ENCODE results near the gene CRHR1.

The CRHR1 gene

DNA sequence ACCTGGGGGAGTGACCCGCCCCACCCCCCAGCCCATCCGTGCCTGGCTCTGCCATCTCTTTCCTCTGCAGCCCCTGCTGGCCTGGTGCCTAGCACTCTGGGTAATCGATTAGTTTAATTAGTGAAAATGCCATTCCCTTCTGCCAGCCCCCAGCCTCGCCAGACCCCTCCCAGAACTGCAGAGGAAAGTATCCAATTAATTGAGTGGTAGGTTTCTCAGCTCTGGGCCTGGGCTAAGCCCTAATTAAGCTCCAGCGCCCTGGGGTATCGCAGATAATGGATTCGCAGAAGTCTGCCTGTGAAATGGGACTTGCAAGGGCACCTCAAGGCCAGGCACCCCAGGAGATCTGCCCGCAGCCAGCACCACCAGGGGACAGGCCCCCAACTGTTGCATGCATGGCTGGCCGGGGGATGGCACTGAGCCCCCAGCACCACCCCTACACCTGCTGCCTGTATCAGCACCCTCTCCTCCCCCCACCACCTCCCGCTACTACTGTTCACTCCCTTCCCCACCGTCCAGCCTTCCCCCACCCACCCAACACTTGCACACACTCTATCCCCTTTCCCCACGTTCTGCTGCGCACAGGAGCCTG, 40.9 kb downstream of the CRHR1 start:
- DNase-seq: no peak

- no peak for DNase-seq
Observed at GRCh38 chr17:45825792-45826191, 41.7 kb downstream of the CRHR1 start.

- no peak for DNase-seq
Observed at GRCh38 chr17:45826919-45827588, 42.9 kb downstream of the CRHR1 start.

GRCh38 chr17:45828171-45828570, 44.1 kb downstream of the CRHR1 start:
- DNase-seq: no peak

DNA sequence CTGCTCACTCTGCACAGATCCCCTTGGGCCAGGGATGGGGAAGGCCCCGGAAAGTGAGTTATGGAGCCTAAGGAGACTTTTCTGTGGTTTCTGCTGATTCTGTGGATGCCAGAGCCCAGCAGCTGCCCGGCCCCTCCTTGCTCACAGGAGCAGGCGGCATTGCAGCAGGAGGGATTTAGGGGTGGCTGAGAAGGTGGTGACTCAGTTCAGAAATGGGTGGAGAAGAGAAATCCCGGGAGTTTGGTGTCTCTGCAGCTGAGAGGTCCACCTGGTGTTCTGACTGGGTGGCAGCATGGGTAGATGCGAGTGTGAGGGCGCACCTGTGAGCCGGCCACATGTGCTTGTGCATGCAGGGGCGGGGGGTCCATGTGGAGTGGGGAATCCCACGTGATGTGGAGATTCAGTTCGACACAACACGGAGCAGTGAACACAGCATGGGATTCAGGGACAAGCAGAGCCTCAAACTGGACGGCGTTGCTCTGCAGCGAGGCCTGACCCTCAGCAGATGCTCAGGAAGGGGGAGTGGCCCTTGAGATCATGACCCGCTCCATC, 44.5 kb downstream of the CRHR1 start:
- DNase-seq: no peak

- no peak for DNase-seq
Observed at GRCh38 chr17:45833920-45834319, 49.8 kb downstream of the CRHR1 start.

- no peak for DNase-seq
Observed at GRCh38 chr17:45834471-45835396, 50.6 kb downstream of the CRHR1 start.

- DNase-seq: no peak
Observed at GRCh38 chr17:45835481-45835880, 51.4 kb downstream of the CRHR1 start.

DNA sequence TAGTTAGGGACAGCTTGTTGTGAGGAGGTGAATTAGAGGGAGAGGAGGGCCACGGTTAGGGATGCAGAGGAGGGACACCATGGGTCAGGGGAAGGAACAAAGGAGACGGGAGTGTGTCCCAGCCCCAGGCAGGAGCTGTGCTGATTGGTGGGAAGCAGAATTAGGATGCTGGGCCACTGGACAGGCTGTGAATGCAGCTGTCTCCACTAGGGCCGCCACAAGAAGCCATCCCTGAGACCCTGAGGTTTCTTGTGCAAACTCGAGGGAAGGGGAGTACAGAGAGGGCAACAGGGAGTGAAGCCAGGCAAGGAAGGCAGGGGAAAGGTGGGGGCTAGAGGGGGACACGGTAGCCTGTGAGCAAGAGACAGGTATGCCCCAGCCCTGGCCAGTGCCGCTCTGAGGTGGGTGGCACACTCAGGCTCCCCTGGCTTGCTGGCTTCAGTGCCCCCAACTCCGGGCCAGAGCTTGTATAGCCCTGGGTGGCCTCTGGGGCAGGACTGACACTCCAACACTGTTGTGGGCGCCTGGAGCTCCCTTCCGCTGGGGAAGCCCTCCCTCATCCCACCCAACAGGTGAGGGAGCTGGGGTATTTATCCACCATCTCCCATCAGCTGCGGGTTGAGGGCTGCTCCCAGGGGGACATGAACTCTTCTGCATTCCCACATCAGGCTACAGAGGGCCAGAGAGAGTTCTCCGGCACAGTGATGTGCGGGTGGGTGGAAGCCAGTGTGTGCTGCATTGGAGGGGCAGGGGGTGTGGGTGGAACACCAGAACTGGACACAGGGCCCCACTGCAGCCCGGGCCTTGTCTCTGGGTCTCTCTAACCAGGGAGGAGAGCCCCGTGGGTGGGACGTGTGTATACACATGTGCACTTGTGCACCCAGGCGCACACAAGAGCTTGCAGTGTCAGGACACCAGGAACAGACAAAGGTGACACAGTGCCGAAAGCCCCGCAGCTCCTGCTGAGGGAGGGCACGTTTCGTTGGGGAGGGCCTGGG, 52.2 kb downstream of the CRHR1 start:
- no peak for DNase-seq

- DNase-seq: no peak
Observed at GRCh38 chr17:45837187-45837586, 53.1 kb downstream of the CRHR1 start.

- DNase-seq: no peak
Observed at GRCh38 chr17:45837603-45838002, 53.5 kb downstream of the CRHR1 start.

DNA sequence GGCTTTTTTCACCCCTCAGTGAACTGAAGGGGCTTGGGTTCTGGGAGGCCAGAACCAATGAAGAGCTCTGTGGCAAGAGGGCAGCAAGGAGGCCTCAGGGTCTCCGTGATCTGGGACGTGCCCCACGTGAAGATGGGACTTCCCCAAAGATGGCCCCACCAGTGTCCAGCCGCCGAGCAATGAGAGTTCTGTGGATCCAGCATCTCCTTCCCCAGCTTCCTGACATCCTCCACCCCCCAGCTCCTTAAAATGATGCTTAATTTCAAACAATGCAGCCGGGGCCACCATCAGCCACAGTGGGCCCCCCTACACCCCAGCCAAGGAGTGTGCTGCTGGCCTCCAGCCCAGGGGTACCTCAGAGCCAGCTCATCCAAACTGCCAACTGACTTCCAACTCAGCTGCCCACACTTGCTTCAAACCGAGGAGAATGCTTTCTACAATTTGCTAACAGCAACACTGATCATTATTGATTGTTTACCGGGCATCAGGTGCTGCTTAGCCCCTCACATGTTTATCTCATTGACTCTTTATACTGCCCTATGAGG, 54.7 kb downstream of the CRHR1 start:
- DNase-seq: no peak

- no peak for DNase-seq
Observed at GRCh38 chr17:45839442-45839841, 55.3 kb downstream of the CRHR1 start.

DNA sequence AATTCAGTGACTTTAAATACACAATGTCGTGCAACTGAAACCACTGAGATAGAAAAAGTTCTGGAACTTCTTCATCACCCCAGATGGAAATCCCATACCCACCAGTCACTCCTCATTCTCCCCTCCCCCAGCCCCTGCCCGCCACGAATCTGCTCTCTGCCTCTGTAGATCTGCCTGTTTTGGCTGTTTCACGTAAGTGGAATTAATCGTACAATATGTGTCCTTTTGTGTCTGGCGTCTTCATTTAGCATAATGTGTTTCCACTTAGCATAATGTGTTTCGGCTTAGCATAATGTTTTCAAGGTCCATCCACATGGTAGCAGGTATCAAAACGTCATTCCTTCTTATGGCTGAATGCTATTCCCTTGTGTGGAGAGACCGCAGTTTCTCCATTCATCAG, 57.1 kb downstream of the CRHR1 start:
- DNase-seq: no peak

DNA sequence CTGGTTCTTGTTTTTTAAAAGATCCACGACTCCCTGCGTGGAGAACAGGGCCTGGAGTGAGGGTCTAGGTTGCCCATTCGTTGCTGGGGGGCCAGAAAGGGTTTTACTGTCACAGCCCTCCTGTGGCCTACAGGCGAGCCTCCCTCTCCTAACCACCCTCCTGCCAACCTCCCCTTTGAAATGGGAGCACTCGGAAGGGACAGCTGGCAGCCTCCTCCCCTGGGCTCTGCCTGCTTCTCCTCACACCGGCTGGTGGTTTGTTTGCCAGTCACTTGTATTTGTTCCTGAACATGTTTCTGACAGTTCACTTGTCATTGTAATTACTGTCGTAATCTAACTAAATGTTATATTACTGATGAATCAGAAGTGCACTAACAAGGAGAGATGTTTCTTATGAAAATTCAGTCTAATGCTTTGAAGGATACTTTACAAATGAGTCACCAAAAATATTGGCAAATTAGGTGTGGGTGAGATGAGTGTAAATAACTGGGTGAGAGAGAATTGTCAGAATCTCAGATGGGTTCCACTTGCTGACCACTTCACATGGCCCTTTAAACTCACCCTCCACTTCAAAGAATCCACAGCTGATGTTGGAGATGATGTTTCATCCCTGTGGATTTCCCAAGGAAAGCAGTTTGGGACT, 57.9 kb downstream of the CRHR1 start:
- no peak for DNase-seq

DNA sequence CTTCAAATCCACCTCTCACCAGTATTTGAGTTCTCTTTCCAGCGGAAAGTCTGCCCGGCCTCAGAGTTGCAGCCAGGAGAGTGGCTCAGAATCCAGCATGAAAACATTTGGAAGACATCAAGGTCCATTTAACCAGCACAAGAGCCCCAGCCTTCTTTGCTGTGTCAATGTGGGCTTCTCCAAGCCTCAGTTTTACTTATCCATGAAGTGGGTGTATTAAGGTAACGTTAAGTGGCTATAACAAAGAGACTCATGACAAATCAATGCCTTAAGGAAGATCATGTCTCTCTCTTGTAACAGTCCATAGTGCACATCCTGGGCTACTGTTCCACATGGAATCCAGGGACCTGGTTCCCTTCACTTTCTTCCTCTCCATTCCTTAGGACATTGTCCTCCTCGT, 59.6 kb downstream of the CRHR1 start:
- DNase-seq: no peak

DNA sequence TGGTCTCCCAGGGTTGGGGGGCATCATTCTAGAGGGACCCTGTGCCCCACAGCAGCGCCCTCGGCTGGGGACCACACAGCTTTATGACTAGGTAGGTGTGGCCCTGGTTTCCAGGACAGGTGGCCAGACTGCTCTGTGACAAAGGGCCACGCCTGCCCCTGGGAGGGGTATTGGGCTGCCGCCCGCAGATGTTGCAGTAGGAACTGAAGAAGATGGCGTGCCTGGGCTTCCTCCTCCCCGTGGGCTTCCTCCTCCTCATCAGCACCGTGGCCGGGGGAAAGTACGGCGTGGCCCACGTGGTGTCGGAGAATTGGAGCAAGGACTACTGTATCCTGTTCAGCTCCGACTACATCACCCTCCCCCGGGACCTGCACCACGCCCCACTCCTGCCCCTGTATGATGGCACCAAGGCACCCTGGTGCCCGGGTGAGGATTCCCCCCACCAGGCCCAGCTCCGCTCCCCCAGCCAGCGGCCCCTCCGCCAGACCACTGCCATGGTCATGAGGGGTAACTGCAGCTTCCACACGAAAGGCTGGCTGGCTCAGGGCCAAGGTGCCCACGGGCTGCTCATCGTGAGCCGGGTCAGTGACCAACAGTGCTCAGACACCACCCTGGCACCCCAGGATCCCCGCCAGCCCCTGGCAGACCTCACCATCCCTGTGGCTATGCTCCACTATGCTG, 60.7 kb downstream of the CRHR1 start, which contains the start of gene SPPL2C:
TSS of gene SPPL2C (plus strand) at position 187 of the 681 bp plus-strand sequence. CDS start at position 213, 26 bp downstream.
- DNase-seq: no peak

- DNase-seq: no peak
Observed at GRCh38 chr17:45845376-45846185, 61.5 kb downstream of the CRHR1 start.

DNA sequence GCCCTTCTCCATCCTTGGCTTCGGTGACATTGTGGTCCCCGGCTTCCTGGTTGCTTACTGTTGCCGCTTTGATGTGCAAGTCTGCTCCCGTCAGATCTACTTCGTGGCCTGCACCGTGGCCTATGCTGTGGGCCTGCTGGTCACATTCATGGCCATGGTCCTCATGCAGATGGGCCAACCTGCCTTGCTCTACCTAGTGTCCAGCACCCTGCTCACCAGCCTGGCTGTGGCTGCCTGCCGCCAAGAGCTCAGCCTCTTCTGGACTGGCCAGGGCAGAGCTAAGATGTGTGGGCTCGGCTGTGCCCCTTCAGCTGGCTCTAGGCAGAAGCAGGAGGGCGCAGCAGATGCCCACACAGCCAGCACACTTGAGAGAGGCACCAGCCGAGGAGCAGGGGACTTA, 62.1 kb downstream of the CRHR1 start:
- DNase-seq: no peak

DNA sequence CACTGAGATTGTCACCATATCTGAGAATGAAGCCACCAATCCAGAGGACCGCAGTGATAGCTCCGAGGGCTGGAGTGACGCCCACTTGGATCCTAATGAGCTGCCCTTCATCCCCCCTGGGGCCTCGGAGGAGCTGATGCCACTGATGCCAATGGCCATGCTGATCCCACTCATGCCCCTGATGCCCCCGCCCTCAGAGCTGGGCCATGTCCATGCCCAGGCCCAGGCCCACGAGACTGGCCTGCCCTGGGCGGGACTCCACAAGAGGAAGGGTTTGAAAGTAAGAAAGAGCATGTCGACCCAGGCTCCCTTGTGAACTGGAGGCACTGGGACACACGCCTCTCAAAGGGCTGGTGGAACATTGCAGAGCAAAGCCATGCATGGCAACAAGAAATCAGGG, 62.5 kb downstream of the CRHR1 start:
- no peak for DNase-seq
